ENCODE results near the gene BTBD7.

The BTBD7 gene

GRCh38 chr14:93262446-93262845 is 70.4 kb downstream of the BTBD7 start:
- no peak for DNase-seq (ENCODE audit: low spot score)
- H3K4me2 ChIP-seq (ENCODE audit: insufficient read depth, low read length, poor library complexity, severe bottlenecking): no peak overlapping the region

GRCh38 chr14:93249128-93249831 is 83.6 kb downstream of the BTBD7 start:
- Histone ChIP-seq H2AK5ac (ENCODE audit: low read depth, low read length) (no peak overlapping the region), H4K8ac (ENCODE audit: low read depth, low read length) (no peak overlapping the region), H2AFZ (ENCODE audit: low read length) (no peak overlapping the region), H2BK5ac (ENCODE audit: low read length) (no peak overlapping the region), H2BK120ac (ENCODE audit: low read depth, low read length) (no peak overlapping the region), H3K4me2 (ENCODE audit: insufficient read depth, low read length, poor library complexity, severe bottlenecking) (no peak overlapping the region), H3K27ac (replicated peaks; ENCODE audit: low read length) (no peak overlapping the region), H3K79me1 (ENCODE audit: low read depth, low read length) (peaks cover 2% of the 10 kb centered on the region), H3K23ac (ENCODE audit: low read depth, low read length, poor library complexity) (no peak overlapping the region), H4K91ac (ENCODE audit: low read depth, low read length, poor library complexity) (no peak overlapping the region), H3K9me3 (replicated peaks in 1 of 2; ENCODE audit: control insufficient read depth in 2 of 2, insufficient read depth in 1 of 2, low read depth in 1 of 2, low read length in 2 of 2) (no peaks in the 10 kb centered on the region), H3K4me3 (ENCODE audit: low read length in 2 of 2) (no peak overlapping the region), H2BK12ac (ENCODE audit: low read length) (no peak overlapping the region), H3K9ac (ENCODE audit: low read depth, low read length, poor library complexity) (no peak overlapping the region), H3K27me3 (ENCODE audit: control insufficient read depth in 3 of 3, insufficient read depth in 3 of 3, low read depth in 1 of 3, low read length in 3 of 3) (no peaks in the 10 kb centered on the region), H3K4ac (ENCODE audit: low read length) (no peak overlapping the region), H3K4me1 (ENCODE audit: control insufficient read depth in 2 of 2, insufficient read depth in 1 of 2, low read depth in 1 of 2, low read length in 2 of 2) (peaks cover 0 to 2% of the 10 kb centered on the region in 2 donors), H3K18ac (ENCODE audit: low read length) (no peak overlapping the region), H3K14ac (ENCODE audit: low read length) (no peak overlapping the region), H3K36me3 (replicated peaks in 1 of 2; ENCODE audit: control insufficient read depth in 2 of 2, insufficient read depth in 2 of 2, low read length in 2 of 2) (peaks cover 23 to 80% of the 10 kb centered on the region in 2 donors), H2BK15ac (ENCODE audit: low read length) (no peak overlapping the region)
- DNase-seq (ENCODE audit: low spot score): no peak
- WGBS, 2 donors (ENCODE audit: extremely low coverage in 2 of 2, insufficient read length in 2 of 2, insufficient replicate concordance in 1 of 2): no CpG with 5 or more reads among the region's 7 CpGs

More at GRCh38 chr14:93262446-93262845, 70.4 kb downstream of the BTBD7 start:
- H2BK5ac ChIP-seq (ENCODE audit: low read length): no peak overlapping the region
- H3K27me3 ChIP-seq (ENCODE audit: control insufficient read depth in 3 of 3, insufficient read depth in 3 of 3, low read depth in 1 of 3, low read length in 3 of 3): no peaks in the 10 kb centered on the region
- no peak overlapping the region for H2BK120ac ChIP-seq (ENCODE audit: low read depth, low read length)
- no CpG with 5 or more reads among the region's 2 CpGs for WGBS, 2 donors (ENCODE audit: extremely low coverage in 2 of 2, insufficient read length in 2 of 2, insufficient replicate concordance in 1 of 2)
- H2BK12ac ChIP-seq (ENCODE audit: low read length): no peak overlapping the region
- H3K27ac ChIP-seq (replicated peaks; ENCODE audit: low read length): no peak overlapping the region
- H3K9me3 ChIP-seq (replicated peaks in 1 of 2; ENCODE audit: control insufficient read depth in 2 of 2, insufficient read depth in 1 of 2, low read depth in 1 of 2, low read length in 2 of 2): no peaks in the 10 kb centered on the region
- H2AFZ ChIP-seq (ENCODE audit: low read length): no peak overlapping the region
- H4K91ac ChIP-seq (ENCODE audit: low read depth, low read length, poor library complexity): no peak overlapping the region
- no peak overlapping the region for H3K4ac ChIP-seq (ENCODE audit: low read length)
- no peaks in the 10 kb centered on the region for H3K4me1 ChIP-seq (ENCODE audit: control insufficient read depth in 2 of 2, insufficient read depth in 1 of 2, low read depth in 1 of 2, low read length in 2 of 2)
- H3K9ac ChIP-seq (ENCODE audit: low read depth, low read length, poor library complexity): no peak overlapping the region
- no peak overlapping the region for H3K14ac ChIP-seq (ENCODE audit: low read length)
- no peak overlapping the region for H3K23ac ChIP-seq (ENCODE audit: low read depth, low read length, poor library complexity)
- no peak overlapping the region for H2AK5ac ChIP-seq (ENCODE audit: low read depth, low read length)
- peaks cover 5 to 49% of the 10 kb centered on the region in 2 donors for H3K36me3 ChIP-seq (replicated peaks in 1 of 2; ENCODE audit: control insufficient read depth in 2 of 2, insufficient read depth in 2 of 2, low read length in 2 of 2)
- H2BK15ac ChIP-seq (ENCODE audit: low read length): no peak overlapping the region
- no peak overlapping the region for H3K18ac ChIP-seq (ENCODE audit: low read length)
- no peaks in the 10 kb centered on the region for H3K79me1 ChIP-seq (ENCODE audit: low read depth, low read length)
- H4K8ac ChIP-seq (ENCODE audit: low read depth, low read length): no peak overlapping the region
- H3K4me3 ChIP-seq (ENCODE audit: low read length in 2 of 2): no peak overlapping the region

- Histone ChIP-seq H3K27ac (replicated peaks; ENCODE audit: low read length) (no peak overlapping the region), H3K14ac (ENCODE audit: low read length) (no peak overlapping the region), H2AK5ac (ENCODE audit: low read depth, low read length) (no peak overlapping the region), H3K27me3 (ENCODE audit: control insufficient read depth in 3 of 3, insufficient read depth in 3 of 3, low read depth in 1 of 3, low read length in 3 of 3) (no peaks in the 10 kb centered on the region), H3K4me1 (ENCODE audit: control insufficient read depth in 2 of 2, insufficient read depth in 1 of 2, low read depth in 1 of 2, low read length in 2 of 2) (peaks cover 0 to 2% of the 10 kb centered on the region in 2 donors), H3K9me3 (replicated peaks in 1 of 2; ENCODE audit: control insufficient read depth in 2 of 2, insufficient read depth in 1 of 2, low read depth in 1 of 2, low read length in 2 of 2) (no peaks in the 10 kb centered on the region), H4K91ac (ENCODE audit: low read depth, low read length, poor library complexity) (no peak overlapping the region), H3K4ac (ENCODE audit: low read length) (no peak overlapping the region), H2BK120ac (ENCODE audit: low read depth, low read length) (no peak overlapping the region), H3K9ac (ENCODE audit: low read depth, low read length, poor library complexity) (no peak overlapping the region), H3K79me1 (ENCODE audit: low read depth, low read length) (peaks cover 2% of the 10 kb centered on the region), H4K8ac (ENCODE audit: low read depth, low read length) (no peak overlapping the region), H2BK12ac (ENCODE audit: low read length) (no peak overlapping the region), H3K4me3 (ENCODE audit: low read length in 2 of 2) (no peak overlapping the region), H3K18ac (ENCODE audit: low read length) (no peak overlapping the region), H3K36me3 (replicated peaks in 1 of 2; ENCODE audit: control insufficient read depth in 2 of 2, insufficient read depth in 2 of 2, low read length in 2 of 2) (peaks cover 28 to 88% of the 10 kb centered on the region in 2 donors), H2BK5ac (ENCODE audit: low read length) (no peak overlapping the region), H3K4me2 (ENCODE audit: insufficient read depth, low read length, poor library complexity, severe bottlenecking) (no peak overlapping the region), H2AFZ (ENCODE audit: low read length) (no peak overlapping the region), H3K23ac (ENCODE audit: low read depth, low read length, poor library complexity) (no peak overlapping the region), H2BK15ac (ENCODE audit: low read length) (no peak overlapping the region)
- DNase-seq (ENCODE audit: low spot score): no peak
These were observed 86.3 kb downstream of the BTBD7 start for GRCh38 chr14:93246534-93246933.

GRCh38 chr14:93245764-93246420 is 86.9 kb downstream of the BTBD7 start:
- H3K18ac ChIP-seq (ENCODE audit: low read length): no peak overlapping the region
- H2AK5ac ChIP-seq (ENCODE audit: low read depth, low read length): no peak overlapping the region
- no peak overlapping the region for H2BK15ac ChIP-seq (ENCODE audit: low read length)
- H2BK120ac ChIP-seq (ENCODE audit: low read depth, low read length): no peak overlapping the region
- no peak overlapping the region for H3K14ac ChIP-seq (ENCODE audit: low read length)
- no peak overlapping the region for H2AFZ ChIP-seq (ENCODE audit: low read length)
- no peak overlapping the region for H2BK5ac ChIP-seq (ENCODE audit: low read length)
- H3K27me3 ChIP-seq (ENCODE audit: control insufficient read depth in 3 of 3, insufficient read depth in 3 of 3, low read depth in 1 of 3, low read length in 3 of 3): no peaks in the 10 kb centered on the region
- no peak overlapping the region for H3K9ac ChIP-seq (ENCODE audit: low read depth, low read length, poor library complexity)
- no peak overlapping the region for H3K23ac ChIP-seq (ENCODE audit: low read depth, low read length, poor library complexity)
- no peak overlapping the region for H3K4me2 ChIP-seq (ENCODE audit: insufficient read depth, low read length, poor library complexity, severe bottlenecking)
- no peak for DNase-seq (ENCODE audit: low spot score)
- H3K36me3 ChIP-seq (replicated peaks in 1 of 2; ENCODE audit: control insufficient read depth in 2 of 2, insufficient read depth in 2 of 2, low read length in 2 of 2): peaks cover 24 to 88% of the 10 kb centered on the region in 2 donors
- H3K4me3 ChIP-seq (ENCODE audit: low read length in 2 of 2): no peak overlapping the region
- no peak overlapping the region for H3K4ac ChIP-seq (ENCODE audit: low read length)
- no peak overlapping the region for H4K8ac ChIP-seq (ENCODE audit: low read depth, low read length)
- no peak overlapping the region for H3K27ac ChIP-seq (replicated peaks; ENCODE audit: low read length)
- H3K4me1 ChIP-seq (ENCODE audit: control insufficient read depth in 2 of 2, insufficient read depth in 1 of 2, low read depth in 1 of 2, low read length in 2 of 2): peaks cover 0 to 2% of the 10 kb centered on the region in 2 donors
- no peak overlapping the region for H4K91ac ChIP-seq (ENCODE audit: low read depth, low read length, poor library complexity)
- no peak overlapping the region for H2BK12ac ChIP-seq (ENCODE audit: low read length)
- H3K79me1 ChIP-seq (ENCODE audit: low read depth, low read length): peaks cover 2% of the 10 kb centered on the region
- H3K9me3 ChIP-seq (replicated peaks in 1 of 2; ENCODE audit: control insufficient read depth in 2 of 2, insufficient read depth in 1 of 2, low read depth in 1 of 2, low read length in 2 of 2): no peaks in the 10 kb centered on the region
- WGBS, 2 donors (ENCODE audit: extremely low coverage in 2 of 2, insufficient read length in 2 of 2, insufficient replicate concordance in 1 of 2): no CpG with 5 or more reads among the region's 10 CpGs
